H9 (cell line): ENCODE data around the gene MGAT5. TPM values are rescaled to one million over a fixed set of nuclear protein-coding genes. Genes with fewer than 3 reads are reported as not detected.

Source experiments
- DNase-seq: peaks from one replicate; pipeline ENCODE4 v3.0.0-alpha.2; 2017
- H2AFZ ChIP-seq: one replicate; pipeline ENCODE4 v1.6.1; 2013; ENCODE audit warnings: mild to moderate bottlenecking, low read length, control low read depth, moderate library complexity
- H2AK5ac ChIP-seq: 2 replicates; pipeline ENCODE4 v1.6.1; 2013; ENCODE audit warnings: low read length, control low read depth, mixed read lengths; ENCODE audit not compliant: insufficient read length
- H2BK120ac ChIP-seq: one replicate; pipeline ENCODE4 v1.6.1; 2013; ENCODE audit warnings: low read depth, mild to moderate bottlenecking, low read length, control low read depth, inconsistent platforms; ENCODE audit not compliant: poor library complexity, severe bottlenecking
- H2BK12ac ChIP-seq: 2 replicates; pipeline ENCODE4 v1.6.1; 2013; ENCODE audit warnings: low read length, control low read depth, mixed read lengths, low read depth; ENCODE audit not compliant: insufficient read length
- H2BK15ac ChIP-seq: 2 replicates; pipeline ENCODE4 v1.6.1; 2013; ENCODE audit warnings: low read depth, low read length, control low read depth
- H2BK20ac ChIP-seq: one replicate; pipeline ENCODE4 v1.6.1; 2013; ENCODE audit warnings: low read depth, mild to moderate bottlenecking, low read length, control low read depth, inconsistent platforms; ENCODE audit not compliant: poor library complexity, severe bottlenecking
- H2BK5ac ChIP-seq: 2 replicates; pipeline ENCODE4 v1.6.1; 2013; ENCODE audit warnings: low read length, control low read depth, mixed read lengths; ENCODE audit not compliant: insufficient read length
- H3K14ac ChIP-seq: 2 replicates; pipeline ENCODE4 v1.6.1; 2013; ENCODE audit warnings: low read length, control low read depth; ENCODE audit not compliant: insufficient read depth
- H3K18ac ChIP-seq: 2 replicates; pipeline ENCODE4 v1.6.1; 2013; ENCODE audit warnings: low read depth, mild to moderate bottlenecking, mixed read lengths, low read length, control low read depth; ENCODE audit not compliant: insufficient read length
- H3K23ac ChIP-seq: 2 replicates; pipeline ENCODE4 v1.6.1; 2013; ENCODE audit warnings: low read length, control low read depth, mixed read lengths, low read depth; ENCODE audit not compliant: insufficient read length
- H3K23me2 ChIP-seq: 2 replicates; pipeline ENCODE4 v1.6.1; 2013; ENCODE audit warnings: low read depth, mild to moderate bottlenecking, mixed read lengths, low read length, control low read depth; ENCODE audit not compliant: insufficient read length, poor library complexity, severe bottlenecking
- H3K27ac ChIP-seq: 2 replicates; pipeline ENCODE4 v1.5.1; 2013; ENCODE audit warnings: low read length, control low read depth, mixed read lengths, low read depth; ENCODE audit not compliant: insufficient read length
- H3K27me3 ChIP-seq: 2 replicates; pipeline ENCODE4 v1.6.1; 2013; ENCODE audit warnings: low read length, control low read depth, inconsistent platforms; ENCODE audit not compliant: insufficient read depth
- H3K4ac ChIP-seq: 2 replicates; pipeline ENCODE4 v1.6.1; 2013; ENCODE audit warnings: low read depth, mild to moderate bottlenecking, control low read depth, inconsistent platforms, low read length, moderate library complexity
- H3K4me1 ChIP-seq: 2 replicates; pipeline ENCODE4 v1.6.1; 2013; ENCODE audit warnings: low read length, control low read depth, inconsistent platforms; ENCODE audit not compliant: insufficient read depth
- H3K4me2 ChIP-seq: 2 replicates; pipeline ENCODE4 v1.6.1; 2013; ENCODE audit warnings: low read length, control low read depth, mixed read lengths; ENCODE audit not compliant: insufficient read length, insufficient read depth
- H3K56ac ChIP-seq: 2 replicates; pipeline ENCODE4 v1.6.1; 2013; ENCODE audit warnings: low read depth, mild to moderate bottlenecking, mixed read lengths, low read length, control low read depth; ENCODE audit not compliant: insufficient read length
- H3K79me1 ChIP-seq: 2 replicates; pipeline ENCODE4 v1.6.1; 2013; ENCODE audit warnings: low read depth, mild to moderate bottlenecking, moderate library complexity, low read length, control low read depth, inconsistent platforms; ENCODE audit not compliant: insufficient read depth, poor library complexity, severe bottlenecking
- H3K79me2 ChIP-seq: 2 replicates; pipeline ENCODE4 v1.6.1; 2013; ENCODE audit warnings: low read length, control low read depth, inconsistent platforms; ENCODE audit not compliant: insufficient read depth
- H3K9ac ChIP-seq: 2 replicates; pipeline ENCODE4 v1.6.1; 2013; ENCODE audit warnings: low read length, control low read depth, mixed read lengths; ENCODE audit not compliant: insufficient read length; ENCODE audit errors: extremely low read depth
- H3K9me3 ChIP-seq: one replicate; pipeline ENCODE4 v1.6.1; 2013; ENCODE audit warnings: low read depth, low read length, inconsistent platforms; ENCODE audit not compliant: control insufficient read depth
- H3T11ph ChIP-seq: one replicate; pipeline ENCODE4 v1.6.1; 2013; ENCODE audit warnings: mild to moderate bottlenecking, low read length, control low read depth, inconsistent platforms
- H4K20me1 ChIP-seq: one replicate; pipeline ENCODE4 v1.6.1; 2013; ENCODE audit not compliant: control insufficient read depth, insufficient read length, insufficient read depth
- H4K5ac ChIP-seq: 2 replicates; pipeline ENCODE4 v1.6.1; 2013; ENCODE audit warnings: low read depth, mild to moderate bottlenecking, mixed read lengths, low read length, control low read depth; ENCODE audit not compliant: insufficient read length
- H4K8ac ChIP-seq: replicated peaks from 2 replicates; pipeline ENCODE4 v1.6.1; 2013; ENCODE audit warnings: low read length, control low read depth, mixed read lengths, low read depth; ENCODE audit not compliant: insufficient read length
- H4K91ac ChIP-seq: 2 replicates; pipeline ENCODE4 v1.6.1; 2013; ENCODE audit warnings: low read depth, mild to moderate bottlenecking, moderate library complexity, mixed read lengths, low read length, control low read depth; ENCODE audit not compliant: insufficient read length
- H3K27ac Mint-ChIP-seq, 3 experiments: 2 replicates in 2 of 3; 3 replicates in 1 of 3; pipeline ENCODE4 v1.8.0; 2020 to 2021; ENCODE audit warnings: mixed read lengths in 3 of 3, mild to moderate bottlenecking in 1 of 3, moderate library complexity in 1 of 3
- H3K27me3 Mint-ChIP-seq: 2 replicates; pipeline ENCODE4 v1.8.0; 2021; ENCODE audit warnings: low read depth, mild to moderate bottlenecking, moderate library complexity, mixed read lengths
- H3K36me3 Mint-ChIP-seq, 3 experiments: 2 replicates in 2 of 3; 3 replicates in 1 of 3; pipeline ENCODE4 v1.8.0; 2020 to 2021; ENCODE audit warnings: low read depth in 3 of 3, mixed read lengths in 3 of 3; ENCODE audit not compliant: insufficient read depth in 1 of 3
- H3K4me1 Mint-ChIP-seq, 2 experiments: 2 replicates each; pipeline ENCODE4 v1.8.0; 2020; ENCODE audit warnings: mixed read lengths in 2 of 2
- H3K4me3 Mint-ChIP-seq, 2 experiments: 2 replicates in 1 of 2; 3 replicates in 1 of 2; pipeline ENCODE4 v1.8.0; 2020 to 2021; ENCODE audit warnings: mild to moderate bottlenecking in 2 of 2, mixed read lengths in 2 of 2, moderate library complexity in 1 of 2
- H3K9me3 Mint-ChIP-seq, 2 experiments: 2 replicates in 1 of 2; 3 replicates in 1 of 2; pipeline ENCODE4 v1.8.0; 2020; ENCODE audit warnings: mild to moderate bottlenecking in 2 of 2, mixed read lengths in 2 of 2, moderate library complexity in 1 of 2
- WGBS: extraction: QIAGEN DNeasy Blood & Tissue Kit; methylation state at CpG from one replicate; pipeline ENCODE4 v1.1.7; 2013; ENCODE audit warnings: missing lambda C conversion rate, low lambda C conversion rate, mixed read lengths; ENCODE audit not compliant: insufficient read length; ENCODE audit errors: extremely low coverage; 5-methylcytosine and 5-hydroxymethylcytosine counted together
- total RNA-seq: library from RNA; stranded (reverse); gene quantifications from 2 replicates; pipeline ENCODE4 v1.2.1, GENCODE V29; 2021
- TF ChIP-seq, protein P1 (sequence below): fragments of 200-600 bp; sonication (generic); conservative IDR thresholded peaks from 3 replicates; pipeline ENCODE4 v1.8.0; 2021; ENCODE audit warnings: antibody characterized with exemption, mild to moderate bottlenecking

Gene MGAT5
- total RNA-seq, 1 experiment from 2014 or later: 25.7 TPM

DNA sequence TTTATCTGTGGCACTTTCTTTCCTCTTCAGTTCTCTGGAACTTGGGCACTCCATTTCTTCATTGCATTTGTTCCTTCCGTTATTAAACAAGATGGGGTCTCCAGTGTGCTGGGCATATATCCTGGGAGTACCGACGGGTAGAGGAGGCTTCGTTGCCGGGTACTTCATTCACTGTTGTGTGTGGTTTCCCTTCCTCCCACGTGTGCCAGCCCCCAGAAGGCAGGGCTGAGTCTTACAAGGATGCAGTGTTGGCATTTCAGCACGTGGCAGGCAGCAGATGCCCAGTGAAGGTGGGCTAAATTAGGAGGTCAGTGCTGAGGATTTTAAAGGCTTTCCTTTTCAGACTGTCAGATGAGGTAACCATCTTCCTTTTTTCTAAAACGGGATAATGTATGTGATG is 58.6 kb downstream of the MGAT5 start:
- Histone ChIP-seq H3K23me2 (no peaks in the 10 kb centered on the region), H2BK5ac (no peak overlapping the region), H3K4ac (no peak overlapping the region), H3K23ac (no peak overlapping the region), H2BK120ac (no peak overlapping the region), H3K79me1 (no peaks in the 10 kb centered on the region), H2BK20ac (no peak overlapping the region), H3K4me2 (no peak overlapping the region), H2AK5ac (no peak overlapping the region), H3K79me2 (no peaks in the 10 kb centered on the region), H2BK12ac (no peak overlapping the region), H3K4me1 (no peaks in the 10 kb centered on the region), H4K8ac (no peak overlapping the region), H2AFZ (no peak overlapping the region), H3K9ac (no peak overlapping the region), H3K14ac (no peak overlapping the region), H3K27ac (no peak overlapping the region), H3K56ac (no peak overlapping the region), H3T11ph (no peak overlapping the region), H2BK15ac (no peak overlapping the region), H3K27me3 (no peaks in the 10 kb centered on the region), H3K18ac (no peak overlapping the region), H3K9me3 (no peaks in the 10 kb centered on the region), H4K91ac (no peak overlapping the region), H4K5ac (no peak overlapping the region), H4K20me1 (no peaks in the 10 kb centered on the region)
- no peak overlapping the region for H3K4me3 Mint-ChIP-seq
- H3K9me3 Mint-ChIP-seq: peaks cover 2 to 3% of the 10 kb centered on the region in 2 experiments; a peak in 3 of 5 replicates
- no peak overlapping the region; a peak in 1 of 7 replicates for H3K27ac Mint-ChIP-seq
- no peak for DNase-seq
- no peaks in the 10 kb centered on the region for H3K27me3 Mint-ChIP-seq
- peaks cover 2 to 6% of the 10 kb centered on the region in 2 experiments; a peak in 1 of 4 replicates for H3K4me1 Mint-ChIP-seq
- WGBS: no CpG with 5 or more reads among the region's 8 CpGs
- TF ChIP-seq, protein P1, sequence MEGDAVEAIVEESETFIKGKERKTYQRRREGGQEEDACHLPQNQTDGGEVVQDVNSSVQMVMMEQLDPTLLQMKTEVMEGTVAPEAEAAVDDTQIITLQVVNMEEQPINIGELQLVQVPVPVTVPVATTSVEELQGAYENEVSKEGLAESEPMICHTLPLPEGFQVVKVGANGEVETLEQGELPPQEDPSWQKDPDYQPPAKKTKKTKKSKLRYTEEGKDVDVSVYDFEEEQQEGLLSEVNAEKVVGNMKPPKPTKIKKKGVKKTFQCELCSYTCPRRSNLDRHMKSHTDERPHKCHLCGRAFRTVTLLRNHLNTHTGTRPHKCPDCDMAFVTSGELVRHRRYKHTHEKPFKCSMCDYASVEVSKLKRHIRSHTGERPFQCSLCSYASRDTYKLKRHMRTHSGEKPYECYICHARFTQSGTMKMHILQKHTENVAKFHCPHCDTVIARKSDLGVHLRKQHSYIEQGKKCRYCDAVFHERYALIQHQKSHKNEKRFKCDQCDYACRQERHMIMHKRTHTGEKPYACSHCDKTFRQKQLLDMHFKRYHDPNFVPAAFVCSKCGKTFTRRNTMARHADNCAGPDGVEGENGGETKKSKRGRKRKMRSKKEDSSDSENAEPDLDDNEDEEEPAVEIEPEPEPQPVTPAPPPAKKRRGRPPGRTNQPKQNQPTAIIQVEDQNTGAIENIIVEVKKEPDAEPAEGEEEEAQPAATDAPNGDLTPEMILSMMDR: no peak
- H3K36me3 Mint-ChIP-seq: peaks cover 3 to 6% (median 4%) of the 10 kb centered on the region in 3 experiments; a peak in 5 of 7 replicates
